Caco-2 (cell line): Measurements from ENCODE around the gene DCLRE1C. TPM values are rescaled to one million over a fixed set of nuclear protein-coding genes. Genes with fewer than 3 reads are reported as not detected.

Source experiments
- BruUV-seq: library from RNA; stranded (reverse); fragments of 400-500 nt; replicated peaks from 2 replicates; lab custom pipeline; 2021; lab: Mats Ljungman, UMichigan
- CTCF ChIA-PET: fragments of 300-600 bp; sonication (Branson Sonifier 250); formaldehyde crosslinking; loops from one replicate; lab custom pipeline; 2022; ENCODE audit warnings: antibody characterized with exemption; lab: Charles Lee
- POLR2A ChIA-PET: fragments of 300-600 bp; sonication (Branson Sonifier 250); formaldehyde crosslinking; loops from one replicate; lab custom pipeline; 2022; ENCODE audit warnings: antibody characterized with exemption; lab: Charles Lee
- DNase-seq, 2 experiments: peaks; one replicate each; pipeline versions ENCODE4 v3.0.0 to v3.0.0-alpha.2; 2020 to 2022
- H3K27me3 ChIP-seq: replicated peaks from 2 replicates; pipeline ENCODE4 v1.6.0; 2011; ENCODE audit warnings: low read length; ENCODE audit not compliant: control insufficient read depth, insufficient read depth
- H3K36me3 ChIP-seq: 2 replicates; pipeline ENCODE4 v1.5.1; 2011; ENCODE audit warnings: low read length; ENCODE audit not compliant: control insufficient read depth, insufficient read depth
- H3K4me1 ChIP-seq: fragments of 250-450 bp; sonication (Bioruptor Pico); 2 replicates; pipeline ENCODE4 v1.5.1; 2020; ENCODE audit warnings: mild to moderate bottlenecking
- H3K4me3 ChIP-seq: 2 replicates; pipeline ENCODE4 v1.5.1; 2011; ENCODE audit warnings: low read depth, mild to moderate bottlenecking, control low read depth, low read length
- H3K9me3 ChIP-seq: fragments of 250-450 bp; sonication (Bioruptor Pico); 2 replicates; pipeline ENCODE4 v1.5.1; 2020; ENCODE audit warnings: mild to moderate bottlenecking, moderate library complexity
- H3K27ac Mint-ChIP-seq: one replicate; pipeline ENCODE4 v1.8.0; 2022; ENCODE audit warnings: mixed read lengths; ENCODE audit not compliant: unreplicated experiment
- H3K27me3 Mint-ChIP-seq: one replicate; pipeline ENCODE4 v1.8.0; 2022; ENCODE audit warnings: mixed read lengths; ENCODE audit not compliant: insufficient read depth, unreplicated experiment
- H3K36me3 Mint-ChIP-seq: one replicate; pipeline ENCODE4 v1.8.0; 2022; ENCODE audit warnings: mild to moderate bottlenecking, mixed read lengths; ENCODE audit not compliant: insufficient read depth, unreplicated experiment
- H3K4me1 Mint-ChIP-seq: one replicate; pipeline ENCODE4 v1.8.0; 2022; ENCODE audit warnings: low read depth, mixed read lengths; ENCODE audit not compliant: unreplicated experiment
- H3K4me3 Mint-ChIP-seq: one replicate; pipeline ENCODE4 v1.8.0; 2022; ENCODE audit warnings: mild to moderate bottlenecking, moderate library complexity, mixed read lengths; ENCODE audit not compliant: unreplicated experiment
- H3K9me3 Mint-ChIP-seq: one replicate; pipeline ENCODE4 v1.8.0; 2022; ENCODE audit warnings: mixed read lengths; ENCODE audit not compliant: unreplicated experiment
- intact Hi-C: fragments of 100-400 bp; cut with micrococcal nuclease; formaldehyde crosslinking; loops from one replicate; pipeline ENCODE4 v1.10.0; 2022; ENCODE audit not compliant: unreplicated experiment
- total RNA-seq: library from RNA; stranded (reverse); gene quantifications from 2 replicates; pipeline ENCODE4 v1.2.3, GENCODE V29; 2022
- TF ChIP-seq, protein P1 (sequence below), 2 experiments: fragments of 200-600 bp in 1 of 2; IDR thresholded peaks; 1 replicate in 1 of 2; 2 replicates in 1 of 2; pipeline versions ENCODE4 v1.5.1 to v1.8.0; 2011 to 2022; ENCODE audit warnings: antibody characterized with exemption in 1 of 2, control low read depth in 1 of 2, inconsistent platforms in 1 of 2, low read depth in 1 of 2, low read length in 1 of 2, mild to moderate bottlenecking in 1 of 2, moderate library complexity in 1 of 2; ENCODE audit not compliant: insufficient read depth in 1 of 2, severe bottlenecking in 1 of 2, unreplicated experiment in 1 of 2

DCLRE1C gene
- total RNA-seq, 1 experiment from 2014 or later, result 23.7 TPM

DNA sequence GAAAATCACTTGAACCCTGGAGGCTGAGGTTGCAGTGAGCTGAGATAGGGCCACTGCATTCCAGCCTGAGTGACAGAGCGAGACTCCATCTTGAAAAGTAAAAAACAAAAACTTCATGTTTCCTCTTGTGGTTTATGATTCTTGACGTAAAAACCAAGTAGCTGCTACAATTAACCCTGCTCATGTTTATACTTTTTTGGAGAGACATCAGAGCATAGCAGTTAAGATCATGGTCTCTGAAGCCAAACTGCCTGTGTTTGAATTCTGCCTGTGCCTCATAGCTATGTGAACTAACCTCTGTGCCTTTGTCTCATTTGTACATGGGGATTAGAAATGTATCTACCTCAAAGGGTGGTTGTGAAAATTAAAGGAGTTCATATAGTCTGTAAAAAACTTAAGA lies 48.0 kb downstream of the DCLRE1C start:
- peaks cover 91% of the 10 kb centered on the region for H3K36me3 Mint-ChIP-seq
- Histone ChIP-seq H3K36me3 (peaks cover 6% of the 10 kb centered on the region), H3K27me3 (no peaks in the 10 kb centered on the region), H3K9me3 (no peaks in the 10 kb centered on the region), H3K4me1 (no peaks in the 10 kb centered on the region), H3K4me3 (no peak overlapping the region)
- H3K9me3 Mint-ChIP-seq, result peaks cover 4% of the 10 kb centered on the region
- peaks cover 4% of the 10 kb centered on the region for H3K4me1 Mint-ChIP-seq
- H3K27ac Mint-ChIP-seq, result no peak overlapping the region
- TF ChIP-seq, protein P1, sequence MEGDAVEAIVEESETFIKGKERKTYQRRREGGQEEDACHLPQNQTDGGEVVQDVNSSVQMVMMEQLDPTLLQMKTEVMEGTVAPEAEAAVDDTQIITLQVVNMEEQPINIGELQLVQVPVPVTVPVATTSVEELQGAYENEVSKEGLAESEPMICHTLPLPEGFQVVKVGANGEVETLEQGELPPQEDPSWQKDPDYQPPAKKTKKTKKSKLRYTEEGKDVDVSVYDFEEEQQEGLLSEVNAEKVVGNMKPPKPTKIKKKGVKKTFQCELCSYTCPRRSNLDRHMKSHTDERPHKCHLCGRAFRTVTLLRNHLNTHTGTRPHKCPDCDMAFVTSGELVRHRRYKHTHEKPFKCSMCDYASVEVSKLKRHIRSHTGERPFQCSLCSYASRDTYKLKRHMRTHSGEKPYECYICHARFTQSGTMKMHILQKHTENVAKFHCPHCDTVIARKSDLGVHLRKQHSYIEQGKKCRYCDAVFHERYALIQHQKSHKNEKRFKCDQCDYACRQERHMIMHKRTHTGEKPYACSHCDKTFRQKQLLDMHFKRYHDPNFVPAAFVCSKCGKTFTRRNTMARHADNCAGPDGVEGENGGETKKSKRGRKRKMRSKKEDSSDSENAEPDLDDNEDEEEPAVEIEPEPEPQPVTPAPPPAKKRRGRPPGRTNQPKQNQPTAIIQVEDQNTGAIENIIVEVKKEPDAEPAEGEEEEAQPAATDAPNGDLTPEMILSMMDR (IDR thresholded peaks at IDR 0.05; ENCODE audit: insufficient read depth in 1 of 2, low read depth in 1 of 2, low read length in 1 of 2, severe bottlenecking in 1 of 2, unreplicated experiment in 1 of 2), result no peak
- no peak for DNase-seq
- ChIA-PET POLR2A (no interaction called here), CTCF (no interaction called here)
- BruUV-seq, result no TSS peak
- H3K27me3 Mint-ChIP-seq, result no peaks in the 10 kb centered on the region
- intact Hi-C loops, result no loop called here
- H3K4me3 Mint-ChIP-seq, result no peak overlapping the region

DNA sequence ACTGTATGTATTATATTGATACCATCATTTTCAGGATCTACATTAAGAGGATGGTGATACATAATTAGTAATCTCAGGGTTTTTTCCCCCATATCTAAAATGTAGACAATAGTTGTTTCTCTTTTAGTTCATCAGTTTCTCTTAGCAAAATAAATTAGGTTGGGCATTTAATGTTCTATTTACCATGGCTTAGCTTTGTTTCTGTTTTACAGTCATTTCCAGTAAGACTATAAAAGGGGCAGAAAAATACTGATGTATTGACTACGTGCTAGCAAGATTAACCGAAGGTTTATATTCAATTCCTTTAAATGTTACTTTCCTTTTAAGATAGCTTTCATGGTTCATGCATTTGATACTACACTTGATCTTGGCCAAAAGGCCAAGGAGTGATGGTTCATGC lies 49.0 kb downstream of the DCLRE1C start:
- H3K4me1 Mint-ChIP-seq, result no peaks in the 10 kb centered on the region
- no peak for DNase-seq
- no peaks in the 10 kb centered on the region for H3K9me3 Mint-ChIP-seq
- H3K36me3 ChIP-seq, result peaks cover 4% of the 10 kb centered on the region
- peaks cover 89% of the 10 kb centered on the region for H3K36me3 Mint-ChIP-seq
- H3K4me3 ChIP-seq, result no peak overlapping the region
- H3K4me3 Mint-ChIP-seq, result no peak overlapping the region
- no peaks in the 10 kb centered on the region for H3K27me3 Mint-ChIP-seq
- BruUV-seq, result no TSS peak
- POLR2A ChIA-PET, result no interaction called here
- no peaks in the 10 kb centered on the region for H3K4me1 ChIP-seq
- H3K27me3 ChIP-seq, result no peaks in the 10 kb centered on the region
- no peak overlapping the region for H3K27ac Mint-ChIP-seq
- CTCF ChIA-PET, result no interaction called here
- intact Hi-C loops, result no loop called here
- no peaks in the 10 kb centered on the region for H3K9me3 ChIP-seq
- TF ChIP-seq, protein P1 (IDR thresholded peaks at IDR 0.05; ENCODE audit: insufficient read depth in 1 of 2, low read depth in 1 of 2, low read length in 1 of 2, severe bottlenecking in 1 of 2, unreplicated experiment in 1 of 2), result no peak

DNA sequence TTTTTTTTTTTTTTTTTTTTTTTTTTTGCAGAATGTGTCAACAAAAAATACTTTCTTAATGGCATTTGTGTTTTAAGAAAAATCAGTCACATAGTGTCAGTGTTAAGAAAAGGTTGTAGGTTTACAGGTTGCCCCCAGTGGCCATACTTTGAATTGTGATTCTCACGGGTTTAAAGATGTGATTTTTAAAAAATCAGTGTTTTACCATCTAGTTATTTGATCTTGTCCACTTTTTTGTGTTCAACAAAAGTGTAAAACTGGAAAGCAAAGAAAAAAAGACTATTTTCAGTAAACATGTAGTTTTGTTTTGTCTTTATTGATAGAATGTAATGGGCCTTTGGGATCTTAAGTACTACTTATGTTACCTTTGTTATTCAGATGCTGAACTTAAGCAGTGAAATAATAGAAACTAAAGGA lies 49.6 kb downstream of the DCLRE1C start:
- no peaks in the 10 kb centered on the region for H3K27me3 Mint-ChIP-seq
- Histone ChIP-seq H3K9me3 (no peaks in the 10 kb centered on the region), H3K36me3 (peaks cover 4% of the 10 kb centered on the region), H3K4me3 (no peak overlapping the region), H3K4me1 (no peaks in the 10 kb centered on the region), H3K27me3 (no peaks in the 10 kb centered on the region)
- BruUV-seq, result no TSS peak
- no peak overlapping the region for H3K4me3 Mint-ChIP-seq
- H3K27ac Mint-ChIP-seq, result no peak overlapping the region
- no peaks in the 10 kb centered on the region for H3K9me3 Mint-ChIP-seq
- intact Hi-C loops, result no loop called here
- CTCF ChIA-PET, result no interaction called here
- TF ChIP-seq, protein P1 (IDR thresholded peaks at IDR 0.05; ENCODE audit: insufficient read depth in 1 of 2, low read depth in 1 of 2, low read length in 1 of 2, severe bottlenecking in 1 of 2, unreplicated experiment in 1 of 2), result peak; percentile 61 to 73
- no peaks in the 10 kb centered on the region for H3K4me1 Mint-ChIP-seq
- POLR2A ChIA-PET, result no interaction called here
- H3K36me3 Mint-ChIP-seq, result peaks cover 83% of the 10 kb centered on the region
- DNase-seq, result peak in 1 of 2 experiments; percentile 65
